Endodermal cell (in vitro differentiated cells): Measurements from ENCODE around the gene IDH3G. TPM values are rescaled to one million over a fixed set of nuclear protein-coding genes. Genes with fewer than 3 reads are reported as not detected.

Experiments
- DNase-seq: peaks from one replicate; pipeline ENCODE4 v3.0.0-alpha.2; 2017
- H3K27ac ChIP-seq: 2 replicates; pipeline ENCODE4 v1.5.1; 2013; ENCODE audit warnings: mild to moderate bottlenecking, low read depth, low read length, moderate library complexity
- H3K27me3 ChIP-seq: 2 replicates; pipeline ENCODE4 v1.6.1; 2013; ENCODE audit warnings: mild to moderate bottlenecking, low read length, moderate library complexity; ENCODE audit not compliant: insufficient read depth, control insufficient read depth, poor library complexity, severe bottlenecking
- H3K36me3 ChIP-seq: 2 replicates; pipeline ENCODE4 v1.7.0; 2013; ENCODE audit warnings: mild to moderate bottlenecking, low read length, moderate library complexity; ENCODE audit not compliant: control insufficient read depth, insufficient read depth
- H3K4me1 ChIP-seq: one replicate; pipeline ENCODE4 v1.7.0; 2013; ENCODE audit warnings: low read length; ENCODE audit not compliant: control insufficient read depth, insufficient read depth
- H3K4me3 ChIP-seq: 2 replicates; pipeline ENCODE4 v1.5.1; 2013; ENCODE audit warnings: mild to moderate bottlenecking, low read length, moderate library complexity
- H3K9ac ChIP-seq: 2 replicates; pipeline ENCODE4 v1.6.1; 2013; ENCODE audit warnings: mild to moderate bottlenecking, low read length, moderate library complexity; ENCODE audit not compliant: poor library complexity, severe bottlenecking; ENCODE audit errors: extremely low read depth
- H3K9me3 ChIP-seq: 2 replicates; pipeline ENCODE4 v1.6.1; 2013; ENCODE audit warnings: mild to moderate bottlenecking, low read length, moderate library complexity; ENCODE audit not compliant: control insufficient read depth
- H3K27ac Mint-ChIP-seq: 2 replicates; pipeline ENCODE4 v1.8.0; 2020; ENCODE audit warnings: mixed read lengths
- H3K27me3 Mint-ChIP-seq: 2 replicates; pipeline ENCODE4 v1.8.0; 2021; ENCODE audit warnings: mild to moderate bottlenecking, mixed read lengths; ENCODE audit not compliant: insufficient read depth
- H3K36me3 Mint-ChIP-seq: 2 replicates; pipeline ENCODE4 v1.8.0; 2020; ENCODE audit warnings: low read depth, mixed read lengths
- H3K4me1 Mint-ChIP-seq: 2 replicates; pipeline ENCODE4 v1.8.0; 2020; ENCODE audit warnings: mixed read lengths
- H3K4me3 Mint-ChIP-seq: 2 replicates; pipeline ENCODE4 v1.8.0; 2020; ENCODE audit warnings: mild to moderate bottlenecking, moderate library complexity, mixed read lengths
- H3K9me3 Mint-ChIP-seq: 2 replicates; pipeline ENCODE4 v1.8.0; 2020; ENCODE audit warnings: mild to moderate bottlenecking, mixed read lengths
- CTCF ChIP-seq: fragments of 200-600 bp; sonication (generic); conservative IDR thresholded peaks from 2 replicates; pipeline ENCODE4 v1.5.0; 2021; ENCODE audit warnings: antibody characterized with exemption, mild to moderate bottlenecking
- WGBS, 2 experiments: methylation state at CpG; one replicate each; pipeline versions ENCODE4 v1.1.5 to v1.1.7; 2013; ENCODE audit warnings: missing lambda C conversion rate in 2 of 2, mixed read lengths in 1 of 2; ENCODE audit not compliant: insufficient coverage in 1 of 2, insufficient read length in 1 of 2; 5-methylcytosine and 5-hydroxymethylcytosine counted together
- total RNA-seq, 2 donors: library from RNA; stranded (reverse); fragmentation: NEBNext Ultra II Directional in 1 of 2; extraction: Animal tissue kit (Norgen Biotek cat#: 25700) in 1 of 2; gene quantifications; 2 replicates in 1 of 2; 3 replicates in 1 of 2; pipeline ENCODE4 v1.2.1, GENCODE V29; 2021

The IDH3G gene
- total RNA-seq, 2 donors from 2014 or later = 39.5 to 45.0 TPM

- Histone ChIP-seq H3K9me3 (no peaks in the 10 kb centered on the region), H3K9ac (no peak overlapping the region), H3K27me3 (no peaks in the 10 kb centered on the region), H3K27ac (no peak overlapping the region), H3K36me3 (no peaks in the 10 kb centered on the region), H3K4me3 (no peak overlapping the region), H3K4me1 (no peaks in the 10 kb centered on the region)
- Mint-ChIP-seq H3K4me3 (peak overlapping the region; percentile 45), H3K4me1 (peaks cover 12% of the 10 kb centered on the region), H3K36me3 (peaks cover 5% of the 10 kb centered on the region), H3K27ac (no peak overlapping the region), H3K9me3 (peaks cover 55% of the 10 kb centered on the region), H3K27me3 (peaks cover 6% of the 10 kb centered on the region)
- DNase-seq = peak; percentile 61
- WGBS, 2 experiments = 77 to 90% methylated on average over 2 to 18 of the region's 23 CpGs
- TF ChIP-seq CTCF = no peak
Measured at GRCh38 chrX:153831429-153832150, 37.4 kb upstream of the IDH3G start.

- H3K9ac ChIP-seq = no peak overlapping the region
- Mint-ChIP-seq H3K4me1 (peaks cover 12% of the 10 kb centered on the region), H3K36me3 (peaks cover 5% of the 10 kb centered on the region), H3K9me3 (peaks cover 55% of the 10 kb centered on the region), H3K27me3 (peaks cover 6% of the 10 kb centered on the region), H3K4me3 (peak overlapping the region; percentile 45), H3K27ac (no peak overlapping the region)
- no peak overlapping the region for H3K4me3 ChIP-seq
- H3K27ac ChIP-seq = no peak overlapping the region
- TF ChIP-seq CTCF = no peak
- no peaks in the 10 kb centered on the region for H3K4me1 ChIP-seq
- H3K36me3 ChIP-seq = no peaks in the 10 kb centered on the region
- no peaks in the 10 kb centered on the region for H3K9me3 ChIP-seq
- no peaks in the 10 kb centered on the region for H3K27me3 ChIP-seq
- DNase-seq = peak; percentile 61
- 1% methylated on average over 94 of the region's 102 CpGs; no CpG with 5 or more reads in 1 of the 2 experiments for WGBS, 2 experiments
Measured at GRCh38 chrX:153830640-153831428, 36.7 kb upstream of the IDH3G start.

GRCh38 chrX:153829799-153830639 is 35.8 kb upstream of the IDH3G start, which contains the start of gene PDZD4:
Gene PDZD4 (minus strand): TSS chrX:153830544. CDS start chrX:153830298, 246 bp downstream.
- Mint-ChIP-seq H3K4me3 (peak within 1 kb of the TSS; percentile 69), H3K9me3 (peaks cover 57% of the 10 kb centered on the region), H3K36me3 (peaks cover 5% of the 10 kb centered on the region), H3K27ac (no peak within 1 kb of the TSS), H3K27me3 (peaks cover 6% of the 10 kb centered on the region), H3K4me1 (peaks cover 12% of the 10 kb centered on the region)
- DNase-seq = peak; percentile 80
- Histone ChIP-seq H3K27me3 (no peaks in the 10 kb centered on the region), H3K36me3 (no peaks in the 10 kb centered on the region), H3K9ac (peak within 1 kb of the TSS; percentile 20), H3K27ac (no peak within 1 kb of the TSS), H3K9me3 (no peaks in the 10 kb centered on the region), H3K4me1 (no peaks in the 10 kb centered on the region), H3K4me3 (peak within 1 kb of the TSS; percentile 76)
- no peak for TF ChIP-seq CTCF
- WGBS, 2 experiments = 0% methylated on average over 86 of the region's 97 CpGs; no CpG with 5 or more reads in 1 of the 2 experiments
